ENCODE measurements around the gene TARM1. TPM values are rescaled to one million over a fixed set of nuclear protein-coding genes. Genes with fewer than 3 reads are reported as not detected.

The TARM1 gene
- total RNA-seq, 2 experiments from 2014 or later, result not detected

DNA sequence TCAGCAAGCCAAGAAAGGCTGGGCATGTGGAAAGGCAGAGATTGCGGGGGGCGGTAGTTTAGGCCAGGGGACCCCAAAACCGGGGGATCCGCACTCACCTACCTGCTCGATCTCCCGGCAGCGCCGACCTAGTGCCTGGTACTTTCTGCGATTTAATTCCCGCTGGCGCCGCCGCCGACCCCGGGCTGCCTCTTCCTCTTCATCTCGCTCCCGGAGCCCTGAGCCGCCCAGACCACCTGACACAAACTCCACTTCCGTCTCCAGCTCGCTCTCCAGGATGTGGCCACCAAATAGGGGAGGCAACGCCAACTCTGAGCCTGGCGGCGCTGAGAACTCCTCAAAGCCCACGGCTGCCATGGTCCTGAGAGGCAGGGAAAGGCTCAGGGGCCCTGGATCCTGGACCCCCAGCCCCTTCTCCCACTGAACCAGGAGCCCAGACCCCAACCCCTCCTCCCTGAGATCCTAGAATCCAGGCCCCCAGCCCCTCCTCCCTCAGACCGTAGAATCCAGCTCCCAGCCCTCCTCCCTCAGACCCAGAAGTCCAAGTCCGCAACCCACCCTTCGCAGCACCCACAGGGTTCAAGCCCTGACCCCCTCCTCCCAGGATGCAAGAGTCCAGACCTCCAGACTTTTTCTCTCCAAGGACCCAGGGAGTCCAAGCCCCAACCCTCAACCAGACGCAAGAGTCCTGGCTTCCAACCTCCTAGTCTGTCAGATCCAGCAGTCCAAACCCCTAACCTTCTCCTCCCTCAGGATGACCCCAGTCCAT lies 33.4 kb upstream of the TARM1 start:
- intact Hi-C loops (cut with micrococcal nuclease), result loop anchor here (2.0 kb wide), 1 partner anchor 22 kb away; the partner anchor contains the start of gene CNOT3
- DNase-seq (peak; percentile 79), ATAC-seq (peak; percentile 57)
- Mint-ChIP-seq H3K36me3 (ENCODE audit: low read depth) (peaks cover 35% of the 10 kb centered on the region), H3K9me3 (no peaks in the 10 kb centered on the region), H3K27me3 (no peaks in the 10 kb centered on the region), H3K4me3 (peak overlapping the region; percentile 94), H3K27ac (peak overlapping the region; percentile 97), H3K4me1 (ENCODE audit: low read depth) (peaks cover 24% of the 10 kb centered on the region)
- CTCF ChIA-PET, result interaction anchor here (0.9 to 1.4 kb wide), 2 partner anchors 92 to 151 kb away, joined by 3 read pairs; no protein-coding TSS in a partner anchor
- TF ChIP-seq, protein P1, sequence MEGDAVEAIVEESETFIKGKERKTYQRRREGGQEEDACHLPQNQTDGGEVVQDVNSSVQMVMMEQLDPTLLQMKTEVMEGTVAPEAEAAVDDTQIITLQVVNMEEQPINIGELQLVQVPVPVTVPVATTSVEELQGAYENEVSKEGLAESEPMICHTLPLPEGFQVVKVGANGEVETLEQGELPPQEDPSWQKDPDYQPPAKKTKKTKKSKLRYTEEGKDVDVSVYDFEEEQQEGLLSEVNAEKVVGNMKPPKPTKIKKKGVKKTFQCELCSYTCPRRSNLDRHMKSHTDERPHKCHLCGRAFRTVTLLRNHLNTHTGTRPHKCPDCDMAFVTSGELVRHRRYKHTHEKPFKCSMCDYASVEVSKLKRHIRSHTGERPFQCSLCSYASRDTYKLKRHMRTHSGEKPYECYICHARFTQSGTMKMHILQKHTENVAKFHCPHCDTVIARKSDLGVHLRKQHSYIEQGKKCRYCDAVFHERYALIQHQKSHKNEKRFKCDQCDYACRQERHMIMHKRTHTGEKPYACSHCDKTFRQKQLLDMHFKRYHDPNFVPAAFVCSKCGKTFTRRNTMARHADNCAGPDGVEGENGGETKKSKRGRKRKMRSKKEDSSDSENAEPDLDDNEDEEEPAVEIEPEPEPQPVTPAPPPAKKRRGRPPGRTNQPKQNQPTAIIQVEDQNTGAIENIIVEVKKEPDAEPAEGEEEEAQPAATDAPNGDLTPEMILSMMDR (IDR thresholded peaks at IDR 0.05), result no peak
- POLR2A ChIA-PET, result interaction anchor here (0.5 to 3.7 kb wide), 18 partner anchors 8 to 1142 kb away, joined by 3 to 42 read pairs (median 3); partner anchors contain the start of genes CNOT3, LENG1, NDUFA3 and OSCAR

DNA sequence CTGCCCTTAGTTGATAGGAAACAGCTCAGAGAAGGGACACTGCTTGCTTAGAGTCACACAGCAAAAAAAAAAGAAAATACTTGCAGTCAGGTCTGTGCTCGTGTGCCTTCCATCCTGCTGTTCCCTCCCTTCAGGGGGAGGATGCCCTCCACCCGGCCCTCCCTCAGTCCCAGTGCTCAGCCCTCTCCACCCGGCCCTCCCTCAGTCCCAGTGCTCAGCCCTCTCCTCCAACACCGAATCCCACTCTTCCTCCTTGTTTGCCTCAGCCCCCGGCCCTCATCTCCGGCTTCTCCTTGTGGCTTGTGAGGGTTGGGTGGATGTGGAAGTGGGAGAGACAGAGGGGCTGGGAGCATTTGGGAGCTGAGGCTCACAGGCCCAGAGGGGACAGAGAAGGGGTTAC lies 28.5 kb upstream of the TARM1 start:
- Mint-ChIP-seq H3K4me3 (no peak overlapping the region), H3K27ac (no peak overlapping the region), H3K4me1 (ENCODE audit: low read depth) (peaks cover 19% of the 10 kb centered on the region), H3K27me3 (no peaks in the 10 kb centered on the region), H3K9me3 (no peaks in the 10 kb centered on the region), H3K36me3 (ENCODE audit: low read depth) (peaks cover 45% of the 10 kb centered on the region)
- POLR2A ChIA-PET, result no interaction called here
- CTCF ChIA-PET, result no interaction called here
- TF ChIP-seq, protein P1 (IDR thresholded peaks at IDR 0.05), result no peak
- DNase-seq (no peak), ATAC-seq (no peak)
- intact Hi-C loops (cut with micrococcal nuclease), result no loop called here

DNA sequence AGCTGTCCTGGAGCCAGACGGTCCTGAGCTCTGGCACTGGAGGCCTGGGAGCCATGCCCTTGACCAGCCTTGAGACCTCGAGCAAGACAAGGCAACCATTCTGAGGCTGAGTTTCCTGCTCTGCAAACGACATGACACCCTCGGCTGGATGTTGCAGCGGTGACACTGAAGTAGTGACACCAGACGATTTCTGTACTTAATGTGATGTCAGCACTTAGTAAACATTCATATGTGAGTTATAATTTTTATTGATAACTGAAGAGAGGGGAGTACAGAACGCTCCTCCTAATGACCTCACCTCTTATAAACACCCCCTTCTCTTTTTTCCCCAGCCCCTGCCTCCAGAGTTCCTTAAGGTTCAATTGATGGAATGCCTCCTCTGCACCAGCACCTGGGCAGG lies 27.3 kb upstream of the TARM1 start:
- ChIA-PET POLR2A (no interaction called here), CTCF (no interaction called here)
- no peak overlapping the region for H3K4me3 Mint-ChIP-seq
- no peak overlapping the region for H3K27ac Mint-ChIP-seq
- H3K9me3 Mint-ChIP-seq, result no peaks in the 10 kb centered on the region
- TF ChIP-seq, protein P1 (IDR thresholded peaks at IDR 0.05), result no peak
- ATAC-seq, result no peak
- DNase-seq, result no peak
- intact Hi-C loops (cut with micrococcal nuclease), result no loop called here
- peaks cover 16% of the 10 kb centered on the region for H3K4me1 Mint-ChIP-seq (ENCODE audit: low read depth)
- no peaks in the 10 kb centered on the region for H3K27me3 Mint-ChIP-seq
- peaks cover 40% of the 10 kb centered on the region for H3K36me3 Mint-ChIP-seq (ENCODE audit: low read depth)

DNA sequence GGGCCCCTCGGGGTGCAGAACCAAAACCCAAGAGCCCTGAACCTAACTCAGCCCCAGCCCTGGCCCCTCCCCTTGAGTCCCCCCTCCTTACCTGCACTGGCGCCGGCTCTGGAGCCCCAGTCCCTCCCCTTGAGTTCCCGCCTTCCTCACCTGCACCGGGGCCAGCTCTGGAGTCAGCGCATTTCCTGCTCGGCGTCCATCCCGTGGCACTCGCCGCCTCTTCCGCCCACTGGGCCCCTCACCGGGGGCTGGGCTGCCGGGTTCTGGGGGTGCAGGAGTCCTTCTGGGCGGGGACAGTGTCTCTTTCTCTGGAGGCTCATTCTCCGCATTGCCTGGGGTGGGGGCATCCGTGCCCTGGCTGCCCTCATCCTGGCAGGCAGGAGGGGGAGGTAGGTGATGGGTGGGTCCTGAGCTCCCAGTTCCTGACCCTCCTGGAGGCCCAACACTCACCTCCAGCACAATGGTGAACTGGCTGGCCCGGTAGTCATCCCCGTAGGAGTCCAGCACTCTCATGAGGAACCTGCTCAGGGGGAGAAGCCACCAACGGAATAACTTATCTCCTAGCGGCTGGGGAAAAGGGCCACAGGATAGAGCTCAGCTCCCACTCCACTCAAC lies 26.8 kb upstream of the TARM1 start:
- ChIA-PET CTCF (no interaction called here), POLR2A (no interaction called here)
- H3K4me3 Mint-ChIP-seq, result no peak overlapping the region
- H3K27me3 Mint-ChIP-seq, result no peaks in the 10 kb centered on the region
- no peak for DNase-seq
- no peak overlapping the region for H3K27ac Mint-ChIP-seq
- TF ChIP-seq, protein P1 (IDR thresholded peaks at IDR 0.05), result no peak
- H3K9me3 Mint-ChIP-seq, result no peaks in the 10 kb centered on the region
- peaks cover 17% of the 10 kb centered on the region for H3K4me1 Mint-ChIP-seq (ENCODE audit: low read depth)
- intact Hi-C loops (cut with micrococcal nuclease), result no loop called here
- H3K36me3 Mint-ChIP-seq (ENCODE audit: low read depth), result peaks cover 35% of the 10 kb centered on the region
- no peak for ATAC-seq

DNA sequence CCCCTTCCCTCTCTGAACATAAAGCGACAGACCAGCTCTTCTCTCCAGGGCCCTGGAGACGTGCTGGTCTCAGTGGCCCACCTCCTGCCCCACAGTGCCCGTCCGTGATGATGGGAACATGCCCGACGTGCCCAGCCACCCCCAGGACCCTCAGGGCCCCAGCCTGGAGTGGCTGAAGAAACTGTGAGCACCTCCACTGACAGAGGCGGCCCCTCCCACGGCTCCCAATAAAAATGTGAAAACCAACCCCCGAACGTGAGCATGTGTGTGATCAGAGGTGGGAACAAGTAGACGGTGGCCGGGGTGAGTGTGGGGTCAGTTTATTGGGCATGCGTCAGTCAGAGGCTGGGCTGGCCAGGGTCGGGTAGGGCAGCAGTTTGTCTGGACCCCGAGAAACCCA lies 25.6 kb upstream of the TARM1 start:
- POLR2A ChIA-PET, result interaction anchor here (1.0 kb wide), 1 partner anchor 9 kb away, joined by 3 read pairs; the partner anchor contains the start of genes PRPF31 and TFPT
- H3K27me3 Mint-ChIP-seq, result no peaks in the 10 kb centered on the region
- TF ChIP-seq, protein P1 (IDR thresholded peaks at IDR 0.05), result no peak
- H3K36me3 Mint-ChIP-seq (ENCODE audit: low read depth), result peaks cover 37% of the 10 kb centered on the region
- peaks cover 21% of the 10 kb centered on the region for H3K4me1 Mint-ChIP-seq (ENCODE audit: low read depth)
- intact Hi-C loops (cut with micrococcal nuclease), result no loop called here
- no peak overlapping the region for H3K27ac Mint-ChIP-seq
- ATAC-seq (no peak), DNase-seq (no peak)
- CTCF ChIA-PET, result no interaction called here
- H3K4me3 Mint-ChIP-seq, result no peak overlapping the region
- no peaks in the 10 kb centered on the region for H3K9me3 Mint-ChIP-seq

Measured in activated CD8-positive, alpha-beta T cell treated with anti-CD3 and anti-CD28 coated beads for 36 hours (primary cell).